Osteoblast (primary cell): ENCODE results near the gene GASK1A. TPM values are rescaled to one million over a fixed set of nuclear protein-coding genes. Genes with fewer than 3 reads are reported as not detected.

Experiments
- DNase-seq: peaks from one replicate; pipeline ENCODE4 v3.0.0; 2011; ENCODE audit warnings: low spot score, mixed read lengths; ENCODE audit not compliant: insufficient read length; ENCODE audit errors: missing footprints
- H2AFZ ChIP-seq: 2 replicates; pipeline ENCODE4 v1.6.0; 2011; ENCODE audit warnings: mild to moderate bottlenecking, low read length
- H3K27ac ChIP-seq: 2 replicates; pipeline ENCODE4 v1.5.1; 2011; ENCODE audit warnings: mild to moderate bottlenecking, low read depth, low read length, moderate library complexity
- H3K27me3 ChIP-seq: 2 replicates; pipeline ENCODE4 v1.6.0; 2012; ENCODE audit warnings: mild to moderate bottlenecking, control low read depth, inconsistent platforms, low read length, moderate library complexity; ENCODE audit not compliant: insufficient read depth
- H3K36me3 ChIP-seq: 2 replicates; pipeline ENCODE4 v1.5.1; 2011; ENCODE audit warnings: mild to moderate bottlenecking, low read length, control low read depth, moderate library complexity; ENCODE audit not compliant: insufficient read depth
- H3K4me1 ChIP-seq: 2 replicates; pipeline ENCODE4 v1.5.1; 2011; ENCODE audit warnings: mild to moderate bottlenecking, low read length, control low read depth, moderate library complexity; ENCODE audit not compliant: insufficient read depth
- H3K4me2 ChIP-seq: 2 replicates; pipeline ENCODE4 v1.6.0; 2011; ENCODE audit warnings: mild to moderate bottlenecking, low read length; ENCODE audit not compliant: insufficient read depth
- H3K4me3 ChIP-seq: fragments of 200-600 bp; sonication (generic); 3 replicates; pipeline ENCODE4 v1.5.1; 2012; ENCODE audit warnings: mild to moderate bottlenecking, low read length, inconsistent platforms; ENCODE audit not compliant: insufficient read depth
- H3K79me2 ChIP-seq: 2 replicates; pipeline ENCODE4 v1.6.0; 2012; ENCODE audit warnings: mild to moderate bottlenecking, low read length, control low read depth, inconsistent platforms; ENCODE audit not compliant: insufficient read depth
- H3K9me3 ChIP-seq: 2 replicates; pipeline ENCODE4 v1.5.1; 2011; ENCODE audit warnings: low read depth, low read length, control low read depth
- H4K20me1 ChIP-seq: 2 replicates; pipeline ENCODE4 v1.6.0; 2012; ENCODE audit warnings: mild to moderate bottlenecking, low read length, control low read depth; ENCODE audit not compliant: insufficient read depth
- total RNA-seq: library from RNA; depleted of rRNA; stranded (reverse); fragments of >200 nt; gene quantifications from 2 replicates; pipeline ENCODE4 v1.2.3, GENCODE V29; 2012
- TF ChIP-seq, protein P1 (sequence below): IDR thresholded peaks from 2 replicates; pipeline ENCODE4 v1.5.1; 2011; ENCODE audit warnings: mild to moderate bottlenecking, low read depth, low read length, moderate library complexity; ENCODE audit errors: extremely low read depth

Gene GASK1A
- total RNA-seq, 1 donor: 0.72 TPM

DNA sequence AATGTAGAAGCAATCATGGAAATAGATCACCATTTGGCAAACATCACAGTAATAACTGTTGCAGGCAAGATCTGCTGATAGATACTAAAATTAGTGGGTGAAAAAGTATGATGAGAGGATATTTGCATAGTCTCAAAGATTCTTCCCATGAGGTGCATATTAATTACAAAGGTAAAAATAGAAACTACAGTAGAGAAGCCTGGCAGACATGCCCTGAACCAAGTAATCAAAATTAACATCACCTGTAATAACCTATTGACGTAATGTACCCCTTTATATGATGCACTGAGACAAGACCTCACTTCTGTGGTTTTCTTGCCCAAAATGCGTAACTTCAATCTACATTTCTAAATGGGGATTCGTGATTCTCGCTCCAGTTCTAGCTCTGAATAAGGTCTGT is 112.4 kb downstream of the GASK1A start:
- TF ChIP-seq, protein P1, sequence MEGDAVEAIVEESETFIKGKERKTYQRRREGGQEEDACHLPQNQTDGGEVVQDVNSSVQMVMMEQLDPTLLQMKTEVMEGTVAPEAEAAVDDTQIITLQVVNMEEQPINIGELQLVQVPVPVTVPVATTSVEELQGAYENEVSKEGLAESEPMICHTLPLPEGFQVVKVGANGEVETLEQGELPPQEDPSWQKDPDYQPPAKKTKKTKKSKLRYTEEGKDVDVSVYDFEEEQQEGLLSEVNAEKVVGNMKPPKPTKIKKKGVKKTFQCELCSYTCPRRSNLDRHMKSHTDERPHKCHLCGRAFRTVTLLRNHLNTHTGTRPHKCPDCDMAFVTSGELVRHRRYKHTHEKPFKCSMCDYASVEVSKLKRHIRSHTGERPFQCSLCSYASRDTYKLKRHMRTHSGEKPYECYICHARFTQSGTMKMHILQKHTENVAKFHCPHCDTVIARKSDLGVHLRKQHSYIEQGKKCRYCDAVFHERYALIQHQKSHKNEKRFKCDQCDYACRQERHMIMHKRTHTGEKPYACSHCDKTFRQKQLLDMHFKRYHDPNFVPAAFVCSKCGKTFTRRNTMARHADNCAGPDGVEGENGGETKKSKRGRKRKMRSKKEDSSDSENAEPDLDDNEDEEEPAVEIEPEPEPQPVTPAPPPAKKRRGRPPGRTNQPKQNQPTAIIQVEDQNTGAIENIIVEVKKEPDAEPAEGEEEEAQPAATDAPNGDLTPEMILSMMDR: no peak
- Histone ChIP-seq H3K27me3 (no peaks in the 10 kb centered on the region), H3K9me3 (no peaks in the 10 kb centered on the region), H4K20me1 (peaks cover 12% of the 10 kb centered on the region), H3K4me1 (no peaks in the 10 kb centered on the region), H3K36me3 (no peaks in the 10 kb centered on the region), H3K4me2 (no peak overlapping the region), H3K79me2 (no peaks in the 10 kb centered on the region), H3K27ac (no peak overlapping the region), H2AFZ (no peak overlapping the region), H3K4me3 (no peak overlapping the region)
- no peak for DNase-seq

DNA sequence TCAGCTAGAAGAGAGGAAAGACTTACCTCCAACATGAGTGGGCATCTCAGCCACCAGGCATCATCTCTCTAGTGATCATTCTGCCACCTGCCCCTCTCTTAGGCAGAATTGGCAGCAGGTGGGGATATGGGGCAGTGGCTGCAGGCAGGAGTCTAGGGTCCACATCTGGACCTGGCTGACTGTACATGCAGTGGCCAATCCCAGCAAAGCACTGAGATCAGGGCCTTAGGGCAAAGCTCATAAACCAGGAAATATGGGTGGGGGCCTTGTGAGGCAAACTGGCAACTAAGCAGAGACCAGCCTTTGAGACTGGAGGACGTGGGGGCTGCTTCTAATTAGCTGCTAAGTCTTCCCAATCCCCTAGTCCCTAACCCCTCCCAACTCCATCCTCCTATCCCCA is 113.9 kb downstream of the GASK1A start:
- DNase-seq: no peak
- Histone ChIP-seq H3K27ac (no peak overlapping the region), H3K4me1 (no peaks in the 10 kb centered on the region), H2AFZ (no peak overlapping the region), H3K36me3 (no peaks in the 10 kb centered on the region), H3K4me3 (no peak overlapping the region), H3K79me2 (no peaks in the 10 kb centered on the region), H3K27me3 (no peaks in the 10 kb centered on the region), H4K20me1 (peaks cover 8% of the 10 kb centered on the region), H3K4me2 (no peak overlapping the region), H3K9me3 (no peaks in the 10 kb centered on the region)
- TF ChIP-seq, protein P1: no peak

DNA sequence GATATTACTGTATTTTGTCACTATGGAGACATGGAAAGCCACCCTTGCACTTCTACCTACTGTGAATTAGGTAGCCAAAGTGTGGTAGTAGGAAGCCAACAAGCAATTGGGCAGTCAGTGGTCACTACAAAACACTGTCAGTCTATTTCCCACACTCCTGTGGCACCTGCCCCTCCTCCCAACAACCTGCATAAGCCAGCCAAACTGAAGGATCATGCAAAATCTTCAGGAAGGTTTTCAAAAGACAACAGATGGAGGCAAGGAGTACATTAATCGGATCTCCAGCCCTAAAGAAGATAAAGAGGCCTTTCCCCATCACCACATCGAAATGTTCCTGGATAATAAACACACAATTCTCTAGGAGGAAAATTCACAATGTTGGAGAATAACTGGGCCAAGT is 114.9 kb downstream of the GASK1A start:
- Histone ChIP-seq H3K36me3 (no peaks in the 10 kb centered on the region), H3K27me3 (no peaks in the 10 kb centered on the region), H2AFZ (no peak overlapping the region), H3K4me1 (no peaks in the 10 kb centered on the region), H4K20me1 (peaks cover 11% of the 10 kb centered on the region), H3K79me2 (no peaks in the 10 kb centered on the region), H3K4me3 (no peak overlapping the region), H3K9me3 (no peaks in the 10 kb centered on the region), H3K4me2 (no peak overlapping the region), H3K27ac (no peak overlapping the region)
- TF ChIP-seq, protein P1: no peak
- DNase-seq: no peak

DNA sequence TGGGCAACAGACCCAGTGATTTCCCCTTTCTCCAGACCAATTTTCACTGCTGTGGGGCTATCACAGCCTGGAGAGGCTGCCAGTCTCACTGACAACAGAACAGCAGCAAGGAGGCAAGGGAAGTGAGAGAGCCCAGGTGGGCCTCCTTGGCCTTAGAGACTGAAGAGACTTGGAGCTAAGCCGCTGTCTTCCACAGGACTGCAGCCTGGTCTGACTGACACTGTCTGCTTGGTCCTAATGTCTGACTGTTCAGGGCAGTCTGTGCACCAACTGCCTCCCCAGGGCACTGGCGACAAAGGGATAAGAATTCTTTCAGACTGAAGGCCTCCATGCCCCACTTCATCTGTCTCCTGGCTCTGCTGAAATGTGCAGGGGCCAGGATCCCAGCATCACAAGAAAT is 115.3 kb downstream of the GASK1A start:
- Histone ChIP-seq H3K36me3 (no peaks in the 10 kb centered on the region), H3K9me3 (no peaks in the 10 kb centered on the region), H3K27me3 (no peaks in the 10 kb centered on the region), H2AFZ (no peak overlapping the region), H3K79me2 (peaks cover 2% of the 10 kb centered on the region), H3K4me1 (no peaks in the 10 kb centered on the region), H3K27ac (no peak overlapping the region), H3K4me3 (no peak overlapping the region), H3K4me2 (no peak overlapping the region), H4K20me1 (peaks cover 13% of the 10 kb centered on the region)
- DNase-seq: no peak
- TF ChIP-seq, protein P1: no peak
